Neural crest cell (in vitro differentiated cells): ENCODE data around the gene DUSP16. TPM values are rescaled to one million over a fixed set of nuclear protein-coding genes. Genes with fewer than 3 reads are reported as not detected.

Source experiments
- DNase-seq: peaks from one replicate; pipeline ENCODE4 v3.0.0; 2021; ENCODE audit warnings: low read depth, mixed read lengths, low spot score
- H3K27ac Mint-ChIP-seq: one replicate; pipeline ENCODE4 v1.8.0; 2021; ENCODE audit warnings: mild to moderate bottlenecking, mixed read lengths; ENCODE audit not compliant: unreplicated experiment
- H3K27me3 Mint-ChIP-seq: 2 replicates; pipeline ENCODE4 v1.8.0; 2021; ENCODE audit warnings: low read depth, mild to moderate bottlenecking, mixed read lengths
- H3K36me3 Mint-ChIP-seq: 2 replicates; pipeline ENCODE4 v1.8.0; 2021; ENCODE audit warnings: low read depth, mild to moderate bottlenecking, mixed read lengths
- H3K4me1 Mint-ChIP-seq: 2 replicates; pipeline ENCODE4 v1.8.0; 2021; ENCODE audit warnings: mixed read lengths
- H3K4me3 Mint-ChIP-seq: one replicate; pipeline ENCODE4 v1.8.0; 2021; ENCODE audit warnings: mild to moderate bottlenecking, mixed read lengths
- H3K9me3 Mint-ChIP-seq: 2 replicates; pipeline ENCODE4 v1.8.0; 2021; ENCODE audit warnings: mixed read lengths
- CTCF ChIP-seq: fragments of 200-600 bp; sonication (generic); conservative IDR thresholded peaks from 2 replicates; pipeline ENCODE4 v1.5.0; 2021; ENCODE audit warnings: antibody characterized with exemption, mild to moderate bottlenecking
- total RNA-seq: library from RNA; stranded (reverse); gene quantifications from 2 replicates; pipeline ENCODE4 v1.2.1, GENCODE V29; 2021

Gene DUSP16
- total RNA-seq, 1 donor from 2014 or later, result 30.8 TPM

DNA sequence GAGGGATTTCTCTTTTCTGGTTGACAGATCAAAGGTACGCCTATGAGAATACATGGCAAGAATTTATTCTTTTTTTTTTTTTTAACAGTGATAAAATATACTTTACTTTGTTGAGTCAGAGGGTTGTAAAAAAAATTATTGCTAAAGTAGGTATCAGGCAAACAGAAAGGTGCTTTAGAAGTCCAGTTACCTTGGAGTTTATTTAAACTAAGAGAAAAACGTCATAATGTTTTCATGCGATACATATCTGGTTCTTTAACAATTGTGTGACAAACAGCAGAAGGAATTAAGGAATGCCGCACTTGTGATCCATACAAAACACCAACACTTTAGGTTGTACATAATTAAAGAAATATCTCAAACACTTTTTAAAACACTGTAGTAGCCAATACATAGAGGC is 111.6 kb downstream of the DUSP16 start:
- H3K4me3 Mint-ChIP-seq, result no peak overlapping the region
- no peak for TF ChIP-seq CTCF
- no peaks in the 10 kb centered on the region for H3K27me3 Mint-ChIP-seq
- H3K27ac Mint-ChIP-seq, result no peak overlapping the region
- H3K9me3 Mint-ChIP-seq, result no peaks in the 10 kb centered on the region
- no peaks in the 10 kb centered on the region for H3K36me3 Mint-ChIP-seq
- DNase-seq, result no peak
- H3K4me1 Mint-ChIP-seq, result peaks cover 8% of the 10 kb centered on the region

DNA sequence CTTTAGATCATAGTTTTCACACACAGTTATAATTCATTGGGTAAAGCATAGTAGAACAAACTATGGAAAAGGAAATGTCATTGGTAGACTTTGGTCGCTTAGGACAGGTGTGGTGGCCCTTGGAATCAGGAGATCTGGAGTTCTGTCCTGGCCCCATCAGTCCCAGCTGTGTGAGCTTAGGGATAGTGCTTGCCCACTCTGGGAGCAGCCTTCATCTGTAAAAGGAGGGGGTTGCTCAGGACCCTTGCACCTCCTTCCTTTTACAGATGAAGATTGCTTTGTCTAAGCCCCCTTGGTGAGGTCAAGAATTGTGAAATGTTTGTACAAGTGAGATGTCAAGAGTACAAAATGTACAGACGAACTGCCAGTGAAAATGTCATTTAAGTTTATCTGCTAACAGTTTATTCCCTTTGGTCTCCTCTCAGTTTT is 112.6 kb downstream of the DUSP16 start:
- TF ChIP-seq CTCF, result no peak
- Mint-ChIP-seq H3K27ac (no peak overlapping the region), H3K9me3 (no peaks in the 10 kb centered on the region), H3K4me1 (peaks cover 8% of the 10 kb centered on the region), H3K27me3 (no peaks in the 10 kb centered on the region), H3K36me3 (no peaks in the 10 kb centered on the region), H3K4me3 (no peak overlapping the region)
- DNase-seq, result no peak

DNA sequence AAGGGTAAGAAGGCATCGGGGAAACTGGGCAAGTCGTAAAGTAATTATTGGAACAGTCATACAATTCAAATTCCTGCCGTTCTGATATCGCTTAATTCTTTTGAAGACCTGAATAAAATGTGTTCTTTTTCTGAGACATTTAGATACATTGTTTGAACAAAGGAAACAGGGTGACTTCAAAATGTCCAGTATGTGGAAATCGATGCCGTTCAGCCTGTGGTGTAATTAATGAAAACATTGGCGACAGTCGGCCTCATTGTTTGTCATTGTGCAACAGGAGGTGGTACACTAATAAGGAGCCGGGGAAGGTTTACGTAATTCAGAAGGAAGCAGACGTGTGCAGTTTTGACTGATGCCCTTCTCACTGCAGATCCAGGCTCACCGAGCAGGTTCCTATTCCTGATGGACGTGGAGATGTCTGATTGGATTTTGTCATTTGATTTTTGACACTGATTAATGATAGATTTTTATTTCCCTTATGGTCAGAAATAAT is 113.1 kb downstream of the DUSP16 start:
- DNase-seq, result no peak
- Mint-ChIP-seq H3K27me3 (no peaks in the 10 kb centered on the region), H3K9me3 (no peaks in the 10 kb centered on the region), H3K4me3 (no peak overlapping the region), H3K36me3 (no peaks in the 10 kb centered on the region), H3K4me1 (peaks cover 8% of the 10 kb centered on the region), H3K27ac (no peak overlapping the region)
- no peak for TF ChIP-seq CTCF

GRCh38 chr12:12447837-12448236 is 114.8 kb downstream of the DUSP16 start:
- no peak for TF ChIP-seq CTCF
- Mint-ChIP-seq H3K27me3 (no peaks in the 10 kb centered on the region), H3K4me3 (no peak overlapping the region), H3K9me3 (no peaks in the 10 kb centered on the region), H3K36me3 (no peaks in the 10 kb centered on the region), H3K4me1 (peaks cover 8% of the 10 kb centered on the region), H3K27ac (no peak overlapping the region)
- no peak for DNase-seq

- no peak overlapping the region for H3K27ac Mint-ChIP-seq
Observed at GRCh38 chr12:12447236-12447635, 115.4 kb downstream of the DUSP16 start.

More at GRCh38 chr12:12447236-12447635, 115.4 kb downstream of the DUSP16 start:
- no peaks in the 10 kb centered on the region for H3K36me3 Mint-ChIP-seq
- H3K4me1 Mint-ChIP-seq, result peaks cover 8% of the 10 kb centered on the region
- TF ChIP-seq CTCF, result no peak
- H3K27me3 Mint-ChIP-seq, result no peaks in the 10 kb centered on the region
- H3K9me3 Mint-ChIP-seq, result no peaks in the 10 kb centered on the region
- H3K4me3 Mint-ChIP-seq, result no peak overlapping the region
- DNase-seq, result no peak
